GM12801 (cell line): Measurements from ENCODE around the gene ALDH2.

Experiments used
- TF ChIP-seq, protein P1 (sequence below): IDR thresholded peaks from one replicate; pipeline ENCODE4 v1.5.1; 2011; ENCODE audit warnings: control low read depth; ENCODE audit not compliant: insufficient read length; ENCODE audit errors: extremely low read depth

The ALDH2 gene

GRCh38 chr12:111846016-111846415 is 79.3 kb downstream of the ALDH2 start:
- TF ChIP-seq, protein P1, sequence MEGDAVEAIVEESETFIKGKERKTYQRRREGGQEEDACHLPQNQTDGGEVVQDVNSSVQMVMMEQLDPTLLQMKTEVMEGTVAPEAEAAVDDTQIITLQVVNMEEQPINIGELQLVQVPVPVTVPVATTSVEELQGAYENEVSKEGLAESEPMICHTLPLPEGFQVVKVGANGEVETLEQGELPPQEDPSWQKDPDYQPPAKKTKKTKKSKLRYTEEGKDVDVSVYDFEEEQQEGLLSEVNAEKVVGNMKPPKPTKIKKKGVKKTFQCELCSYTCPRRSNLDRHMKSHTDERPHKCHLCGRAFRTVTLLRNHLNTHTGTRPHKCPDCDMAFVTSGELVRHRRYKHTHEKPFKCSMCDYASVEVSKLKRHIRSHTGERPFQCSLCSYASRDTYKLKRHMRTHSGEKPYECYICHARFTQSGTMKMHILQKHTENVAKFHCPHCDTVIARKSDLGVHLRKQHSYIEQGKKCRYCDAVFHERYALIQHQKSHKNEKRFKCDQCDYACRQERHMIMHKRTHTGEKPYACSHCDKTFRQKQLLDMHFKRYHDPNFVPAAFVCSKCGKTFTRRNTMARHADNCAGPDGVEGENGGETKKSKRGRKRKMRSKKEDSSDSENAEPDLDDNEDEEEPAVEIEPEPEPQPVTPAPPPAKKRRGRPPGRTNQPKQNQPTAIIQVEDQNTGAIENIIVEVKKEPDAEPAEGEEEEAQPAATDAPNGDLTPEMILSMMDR, result no peak

GRCh38 chr12:111850526-111850925 is 83.8 kb downstream of the ALDH2 start:
- TF ChIP-seq, protein P1, result no peak

GRCh38 chr12:111858186-111858585 is 91.5 kb downstream of the ALDH2 start:
- TF ChIP-seq, protein P1, result no peak

GRCh38 chr12:111858778-111859177 is 92.0 kb downstream of the ALDH2 start:
- TF ChIP-seq, protein P1, result no peak

- TF ChIP-seq, protein P1, result no peak
Measured at GRCh38 chr12:111864913-111865312, 98.2 kb downstream of the ALDH2 start.
